T-helper 1 cell treated with Interleukin-12 subunit alpha and Interleukin-12 subunit beta and Interleukin-4 antibody, amounts not matched to agents 30 μg/mL and 1 μg/mL, for 36 hours (primary cell): ENCODE measurements around the gene NTPCR.
A peak's percentile ranks its signal among the peaks of the same experiment; 100 is the strongest.
"Not testable (repeated sequence)": the region's sequence is repeated elsewhere in the genome, so short reads cannot be mapped to it uniquely, and the experiment has no call there.

Experiments
- H3K27ac Mint-ChIP-seq: one replicate; pipeline ENCODE4 v1.8.0; 2021; ENCODE audit warnings: mild to moderate bottlenecking, mixed read lengths
- H3K27me3 Mint-ChIP-seq: one replicate; pipeline ENCODE4 v1.8.0; 2021; ENCODE audit warnings: low read depth, mixed read lengths
- H3K36me3 Mint-ChIP-seq: one replicate; pipeline ENCODE4 v1.8.0; 2021; ENCODE audit warnings: low read depth, mixed read lengths
- H3K4me1 Mint-ChIP-seq: one replicate; pipeline ENCODE4 v1.8.0; 2021; ENCODE audit warnings: low read depth, mixed read lengths
- H3K4me3 Mint-ChIP-seq: one replicate; pipeline ENCODE4 v1.8.0; 2021; ENCODE audit warnings: mild to moderate bottlenecking, moderate library complexity, mixed read lengths
- H3K9me3 Mint-ChIP-seq: one replicate; pipeline ENCODE4 v1.8.0; 2021; ENCODE audit warnings: mixed read lengths

The NTPCR gene

GRCh38 chr1:232950197-232951176 lies at the start of gene NTPCR:
NTPCR (plus strand) TSS chr1:232950611; CDS start chr1:232950711, 100 bp downstream.
- H3K36me3 Mint-ChIP-seq, result peaks cover 4% of the 10 kb centered on the region
- H3K4me3 Mint-ChIP-seq, result peak within 1 kb of the TSS; percentile 94
- peak within 1 kb of the TSS; percentile 94 for H3K27ac Mint-ChIP-seq
- peaks cover 37% of the 10 kb centered on the region for H3K4me1 Mint-ChIP-seq
- no peaks in the 10 kb centered on the region for H3K27me3 Mint-ChIP-seq
- H3K9me3 Mint-ChIP-seq, result no peaks in the 10 kb centered on the region

- peaks cover 32% of the 10 kb centered on the region for H3K4me1 Mint-ChIP-seq
- H3K4me3 Mint-ChIP-seq, result no peak overlapping the region
- H3K27me3 Mint-ChIP-seq, result no peaks in the 10 kb centered on the region
- H3K9me3 Mint-ChIP-seq, result no peaks in the 10 kb centered on the region
- no peak overlapping the region for H3K27ac Mint-ChIP-seq
- H3K36me3 Mint-ChIP-seq, result no peaks in the 10 kb centered on the region
Measured at GRCh38 chr1:232900818-232901217, 49.6 kb upstream of the NTPCR start.

- Mint-ChIP-seq H3K4me1 (peaks cover 32% of the 10 kb centered on the region), H3K4me3 (no peak overlapping the region), H3K9me3 (no peaks in the 10 kb centered on the region), H3K27me3 (no peaks in the 10 kb centered on the region), H3K27ac (peak overlapping the region; percentile 59), H3K36me3 (no peaks in the 10 kb centered on the region)
Measured at GRCh38 chr1:232901255-232901654, 49.2 kb upstream of the NTPCR start.

- H3K9me3 Mint-ChIP-seq, result no peaks in the 10 kb centered on the region
- H3K4me3 Mint-ChIP-seq, result no peak overlapping the region
- peaks cover 32% of the 10 kb centered on the region for H3K4me1 Mint-ChIP-seq
- no peaks in the 10 kb centered on the region for H3K36me3 Mint-ChIP-seq
- H3K27ac Mint-ChIP-seq, result no peak overlapping the region
- H3K27me3 Mint-ChIP-seq, result peaks cover 4% of the 10 kb centered on the region
Measured at GRCh38 chr1:232902774-232903350, 47.5 kb upstream of the NTPCR start.

GRCh38 chr1:232904131-232904530 lies 46.3 kb upstream of the NTPCR start:
- no peaks in the 10 kb centered on the region for H3K9me3 Mint-ChIP-seq
- peaks cover 4% of the 10 kb centered on the region for H3K27me3 Mint-ChIP-seq
- no peak overlapping the region for H3K4me3 Mint-ChIP-seq
- no peak overlapping the region for H3K27ac Mint-ChIP-seq
- H3K36me3 Mint-ChIP-seq, result peaks cover 1% of the 10 kb centered on the region
- peaks cover 36% of the 10 kb centered on the region for H3K4me1 Mint-ChIP-seq

GRCh38 chr1:232904566-232904965 lies 45.8 kb upstream of the NTPCR start:
- Mint-ChIP-seq H3K4me3 (no peak overlapping the region), H3K36me3 (peaks cover 3% of the 10 kb centered on the region), H3K27me3 (peaks cover 4% of the 10 kb centered on the region), H3K27ac (peak overlapping the region; percentile 61), H3K9me3 (no peaks in the 10 kb centered on the region), H3K4me1 (peaks cover 40% of the 10 kb centered on the region)

- peaks cover 4% of the 10 kb centered on the region for H3K27me3 Mint-ChIP-seq
- peak overlapping the region; percentile 76 for H3K27ac Mint-ChIP-seq
- H3K4me3 Mint-ChIP-seq, result no peak overlapping the region
- no peaks in the 10 kb centered on the region for H3K9me3 Mint-ChIP-seq
- peaks cover 3% of the 10 kb centered on the region for H3K36me3 Mint-ChIP-seq
- H3K4me1 Mint-ChIP-seq, result peaks cover 48% of the 10 kb centered on the region
Measured at GRCh38 chr1:232905331-232906034, 44.9 kb upstream of the NTPCR start.

GRCh38 chr1:232906441-232906840 lies 44.0 kb upstream of the NTPCR start:
- H3K4me3 Mint-ChIP-seq, result no peak overlapping the region
- no peak overlapping the region for H3K27ac Mint-ChIP-seq
- H3K36me3 Mint-ChIP-seq, result peaks cover 3% of the 10 kb centered on the region
- H3K9me3 Mint-ChIP-seq, result no peaks in the 10 kb centered on the region
- H3K27me3 Mint-ChIP-seq, result peaks cover 7% of the 10 kb centered on the region
- peaks cover 44% of the 10 kb centered on the region for H3K4me1 Mint-ChIP-seq

- peaks cover 8% of the 10 kb centered on the region for H3K27me3 Mint-ChIP-seq
- no peak overlapping the region for H3K27ac Mint-ChIP-seq
- peaks cover 34% of the 10 kb centered on the region for H3K4me1 Mint-ChIP-seq
- H3K4me3 Mint-ChIP-seq, result no peak overlapping the region
- peaks cover 3% of the 10 kb centered on the region for H3K36me3 Mint-ChIP-seq
- no peaks in the 10 kb centered on the region for H3K9me3 Mint-ChIP-seq
Measured at GRCh38 chr1:232908831-232909230, 41.6 kb upstream of the NTPCR start.

GRCh38 chr1:232909752-232910151 lies 40.7 kb upstream of the NTPCR start:
- H3K36me3 Mint-ChIP-seq, result peaks cover 3% of the 10 kb centered on the region
- no peak overlapping the region for H3K27ac Mint-ChIP-seq
- H3K27me3 Mint-ChIP-seq, result peaks cover 8% of the 10 kb centered on the region
- peak overlapping the region; percentile 1 for H3K4me3 Mint-ChIP-seq
- no peaks in the 10 kb centered on the region for H3K9me3 Mint-ChIP-seq
- peaks cover 34% of the 10 kb centered on the region for H3K4me1 Mint-ChIP-seq

GRCh38 chr1:232911027-232911599 lies 39.3 kb upstream of the NTPCR start:
- Mint-ChIP-seq H3K36me3 (peaks cover 3% of the 10 kb centered on the region), H3K9me3 (no peaks in the 10 kb centered on the region), H3K4me1 (peaks cover 27% of the 10 kb centered on the region), H3K4me3 (no peak overlapping the region), H3K27me3 (peaks cover 8% of the 10 kb centered on the region), H3K27ac (no peak overlapping the region)

GRCh38 chr1:232912845-232913580 lies 37.4 kb upstream of the NTPCR start:
- peaks cover 4% of the 10 kb centered on the region for H3K27me3 Mint-ChIP-seq
- H3K36me3 Mint-ChIP-seq, result peaks cover 7% of the 10 kb centered on the region
- H3K4me3 Mint-ChIP-seq, result no peak overlapping the region
- H3K27ac Mint-ChIP-seq, result no peak overlapping the region
- H3K9me3 Mint-ChIP-seq, result peaks cover 5% of the 10 kb centered on the region
- peaks cover 34% of the 10 kb centered on the region for H3K4me1 Mint-ChIP-seq

- H3K27ac Mint-ChIP-seq, H3K36me3 Mint-ChIP-seq, H3K27me3 Mint-ChIP-seq, H3K4me3 Mint-ChIP-seq: not testable (repeated sequence)
- peaks cover 28% of the 10 kb centered on the region for H3K4me1 Mint-ChIP-seq
- peaks cover 12% of the 10 kb centered on the region for H3K9me3 Mint-ChIP-seq
Measured at GRCh38 chr1:232914271-232914670, 36.1 kb upstream of the NTPCR start.

- H3K9me3 Mint-ChIP-seq, result peaks cover 18% of the 10 kb centered on the region
- peaks cover 10% of the 10 kb centered on the region for H3K36me3 Mint-ChIP-seq
- H3K27ac Mint-ChIP-seq, result no peak overlapping the region
- H3K27me3 Mint-ChIP-seq, result peaks cover 4% of the 10 kb centered on the region
- no peak overlapping the region for H3K4me3 Mint-ChIP-seq
- peaks cover 20% of the 10 kb centered on the region for H3K4me1 Mint-ChIP-seq
Measured at GRCh38 chr1:232915212-232915611, 35.2 kb upstream of the NTPCR start.
